ENCODE data around the gene C19orf47.

DNA sequence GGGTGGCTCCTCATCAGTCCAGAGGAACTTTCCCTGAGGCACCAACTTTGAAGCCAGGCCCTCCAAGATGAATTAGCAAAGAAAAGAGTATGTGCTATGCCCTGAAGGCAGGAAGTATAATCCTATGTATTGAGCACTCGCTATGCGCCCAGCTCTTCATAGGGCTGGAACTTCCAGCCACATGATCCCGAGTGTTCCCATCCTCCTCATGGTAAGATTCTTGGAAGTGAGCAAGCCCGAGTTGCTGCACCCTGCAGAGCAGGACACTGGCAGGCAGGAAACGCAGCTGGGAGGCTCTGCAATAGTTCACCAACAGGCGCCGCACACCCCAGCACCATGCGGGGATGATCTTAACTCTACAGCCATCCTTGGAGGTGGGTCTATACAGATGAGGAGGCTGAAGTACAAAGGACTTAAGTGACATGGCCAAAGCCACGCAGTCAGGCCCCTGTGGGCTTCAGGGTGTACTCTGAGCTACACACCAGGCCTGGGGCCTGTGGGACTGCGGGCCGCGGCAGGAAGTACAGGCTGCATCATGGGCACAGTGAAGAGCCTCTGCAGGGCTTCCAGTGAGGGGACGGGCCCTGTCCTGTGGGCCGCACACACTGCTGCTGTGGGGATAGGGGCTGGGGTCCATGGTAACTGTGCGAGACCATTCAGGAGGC lies 25.1 kb downstream of the C19orf47 start:
- no peak for TF ChIP-seq CTCF (IDR thresholded peaks at IDR 0.05; ENCODE audit: insufficient read depth, low read length, poor library complexity, severe bottlenecking)
- no peak for TF ChIP-seq EZH2phosphoT487 (conservative IDR thresholded peaks at IDR 0.05; ENCODE audit: low read length)

Measured in SU-DHL-6 (cell line).